Breast epithelium (tissue), 4 donors: Measurements from ENCODE around the gene LRRC74A. TPM values are rescaled to one million over a fixed set of nuclear protein-coding genes. Genes with fewer than 3 reads are reported as not detected.
A peak's percentile ranks its signal among the peaks of the same experiment; 100 is the strongest.

Experiments
- DNase-seq, 2 donors: peaks; one replicate each; pipeline ENCODE4 v3.0.0-alpha.2; 2019; ENCODE audit warnings: low spot score in 2 of 2
- H3K27ac ChIP-seq, 2 donors: fragments of 200-600 bp; sonication (generic) in 1 of 2; one replicate each; pipeline ENCODE4 v1.5.1; 2016 to 2019; ENCODE audit warnings: mild to moderate bottlenecking in 1 of 2
- H3K27me3 ChIP-seq, 2 donors: fragments of 200-600 bp; sonication (generic) in 1 of 2; one replicate each; pipeline versions ENCODE4 v1.5.1 to v1.6.0; 2017 to 2019; ENCODE audit warnings: control low read depth in 1 of 2, mild to moderate bottlenecking in 1 of 2
- H3K36me3 ChIP-seq: fragments of 200-600 bp; one replicate; pipeline ENCODE4 v1.5.1; 2019
- H3K4me1 ChIP-seq, 2 donors: fragments of 200-600 bp; sonication (generic); one replicate each; pipeline ENCODE4 v1.5.1; 2016 to 2019; ENCODE audit warnings: control low read depth in 1 of 2
- H3K4me3 ChIP-seq, 3 donors: fragments of 200-600 bp; sonication (generic); 1 replicate in 2 of 3; 2 replicates in 1 of 3; pipeline ENCODE4 v1.5.1; 2016 to 2019; ENCODE audit warnings: mild to moderate bottlenecking in 3 of 3, moderate library complexity in 2 of 3
- H3K9me3 ChIP-seq, 2 donors: fragments of 200-600 bp; sonication (generic) in 1 of 2; one replicate each; pipeline ENCODE4 v1.5.1; 2016 to 2019; ENCODE audit warnings: control low read depth in 1 of 2
- POLR2A ChIP-seq: fragments of 450-650 bp; IDR thresholded peaks from one replicate; pipeline ENCODE4 v1.6.1; 2016; ENCODE audit warnings: antibody characterized with exemption, mild to moderate bottlenecking, moderate library complexity
- POLR2AphosphoS5 ChIP-seq, 3 donors: sonication (generic); formaldehyde crosslinking; IDR thresholded peaks; one replicate each; pipeline ENCODE4 v1.6.1; 2017; ENCODE audit warnings: antibody characterized with exemption in 3 of 3
- intact Hi-C: fragments of 100-400 bp; cut with DNase I; formaldehyde crosslinking; loops from one replicate; pipeline ENCODE4 v1.15.1; 2023; ENCODE audit warnings: low total_unique reads
- total RNA-seq, 3 donors: library from RNA; depleted of rRNA; stranded (reverse); fragments of >200 nt; gene quantifications; one replicate each; pipeline ENCODE4 v1.1.0, GENCODE V29; 2016
- TF ChIP-seq, protein P1 (sequence below), 3 donors: fragments of 450-650 bp; IDR thresholded peaks; one replicate each; pipeline ENCODE4 v1.5.1; 2016 to 2017; ENCODE audit warnings: antibody characterized with exemption in 3 of 3, mild to moderate bottlenecking in 3 of 3, moderate library complexity in 3 of 3

LRRC74A gene
- total RNA-seq, 3 donors from 2014 or later = not detected

DNA sequence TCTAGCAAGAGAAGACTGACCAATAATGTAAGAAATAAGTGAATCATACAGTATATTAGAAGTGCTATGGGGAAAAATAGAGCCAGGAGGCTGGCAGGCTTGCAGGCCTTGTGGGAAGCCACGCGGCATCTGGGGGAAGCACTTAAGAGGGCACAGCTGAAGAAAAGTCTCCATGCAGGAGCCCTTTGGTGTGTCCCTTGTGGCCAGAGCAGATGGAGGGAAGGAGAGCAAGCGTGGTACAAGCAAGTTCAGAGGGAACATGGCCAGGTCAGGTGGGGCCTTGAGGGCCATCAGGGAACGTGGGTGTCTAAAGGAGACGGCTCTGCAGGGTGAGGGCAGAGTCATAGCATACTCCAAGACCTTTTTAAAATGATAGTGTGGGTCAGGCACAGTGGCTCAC is 51.7 kb downstream of the LRRC74A start:
- TF ChIP-seq POLR2A = no peak
- no peak for TF ChIP-seq POLR2AphosphoS5 (IDR thresholded peaks at IDR 0.05)
- TF ChIP-seq, protein P1, sequence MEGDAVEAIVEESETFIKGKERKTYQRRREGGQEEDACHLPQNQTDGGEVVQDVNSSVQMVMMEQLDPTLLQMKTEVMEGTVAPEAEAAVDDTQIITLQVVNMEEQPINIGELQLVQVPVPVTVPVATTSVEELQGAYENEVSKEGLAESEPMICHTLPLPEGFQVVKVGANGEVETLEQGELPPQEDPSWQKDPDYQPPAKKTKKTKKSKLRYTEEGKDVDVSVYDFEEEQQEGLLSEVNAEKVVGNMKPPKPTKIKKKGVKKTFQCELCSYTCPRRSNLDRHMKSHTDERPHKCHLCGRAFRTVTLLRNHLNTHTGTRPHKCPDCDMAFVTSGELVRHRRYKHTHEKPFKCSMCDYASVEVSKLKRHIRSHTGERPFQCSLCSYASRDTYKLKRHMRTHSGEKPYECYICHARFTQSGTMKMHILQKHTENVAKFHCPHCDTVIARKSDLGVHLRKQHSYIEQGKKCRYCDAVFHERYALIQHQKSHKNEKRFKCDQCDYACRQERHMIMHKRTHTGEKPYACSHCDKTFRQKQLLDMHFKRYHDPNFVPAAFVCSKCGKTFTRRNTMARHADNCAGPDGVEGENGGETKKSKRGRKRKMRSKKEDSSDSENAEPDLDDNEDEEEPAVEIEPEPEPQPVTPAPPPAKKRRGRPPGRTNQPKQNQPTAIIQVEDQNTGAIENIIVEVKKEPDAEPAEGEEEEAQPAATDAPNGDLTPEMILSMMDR (IDR thresholded peaks at IDR 0.05) = no peak
- H3K27me3 ChIP-seq = no peaks in the 10 kb centered on the region
- H3K36me3 ChIP-seq = no peaks in the 10 kb centered on the region

DNA sequence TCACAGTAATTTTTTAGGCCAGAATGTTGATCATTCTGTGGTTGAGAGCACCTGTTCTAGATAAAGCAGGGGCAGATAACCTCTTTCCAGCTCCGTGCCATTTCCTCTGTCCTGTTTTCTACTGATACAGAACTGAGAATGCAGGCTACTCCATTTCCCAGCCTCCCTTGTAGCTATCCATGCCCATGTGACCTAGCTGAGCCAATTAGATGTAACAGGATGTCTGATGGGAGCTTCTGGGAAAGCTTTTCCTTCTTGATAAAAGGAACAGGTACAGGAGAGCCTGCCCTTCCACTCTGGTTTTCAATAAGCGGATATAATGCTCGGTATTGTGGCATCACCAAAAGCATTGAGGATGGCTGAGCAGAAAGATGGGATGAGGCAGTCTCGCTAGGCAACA is 54.2 kb downstream of the LRRC74A start:
- H3K27ac ChIP-seq = no peak overlapping the region

More for the DNA sequence above, 51.7 kb downstream of the LRRC74A start:
- no peak for DNase-seq
- no peak overlapping the region for H3K4me3 ChIP-seq
- H3K4me1 ChIP-seq = no peaks in the 10 kb centered on the region
- H3K27ac ChIP-seq = no peak overlapping the region
- intact Hi-C loops = loop anchor here (10.0 kb wide), 1 partner anchor 187 kb away; no protein-coding TSS in a partner anchor
- no peaks in the 10 kb centered on the region for H3K9me3 ChIP-seq

DNA sequence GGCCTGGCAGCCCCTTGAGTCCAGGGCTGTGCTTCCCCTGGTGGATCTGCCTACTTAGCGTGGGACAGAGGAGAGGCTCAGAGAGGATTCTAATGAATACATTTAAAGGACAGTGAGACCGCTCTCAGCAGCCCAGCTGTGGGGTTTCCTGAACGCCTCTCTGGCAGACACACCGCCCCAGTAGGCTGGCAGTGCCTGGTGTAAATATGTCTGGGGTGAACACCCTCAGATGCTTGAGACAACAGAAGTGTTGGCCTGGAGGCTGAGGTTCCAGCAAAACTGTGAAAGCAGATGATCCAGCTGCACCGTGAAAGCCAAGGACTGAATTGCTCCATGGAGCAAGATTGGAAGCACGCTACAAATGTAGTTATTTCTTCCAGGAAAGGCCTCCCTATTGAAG is 55.1 kb downstream of the LRRC74A start:
- intact Hi-C loops = no loop called here
- Histone ChIP-seq H3K27me3 (no peaks in the 10 kb centered on the region), H3K4me1 (no peaks in the 10 kb centered on the region), H3K36me3 (no peaks in the 10 kb centered on the region), H3K9me3 (no peaks in the 10 kb centered on the region), H3K27ac (no peak overlapping the region), H3K4me3 (no peak overlapping the region)
- no peak for TF ChIP-seq POLR2AphosphoS5 (IDR thresholded peaks at IDR 0.05)
- TF ChIP-seq, protein P1 (IDR thresholded peaks at IDR 0.05) = no peak
- TF ChIP-seq POLR2A = no peak
- no peak for DNase-seq

More for the DNA sequence above, 54.2 kb downstream of the LRRC74A start:
- DNase-seq = no peak
- Histone ChIP-seq H3K4me1 (no peaks in the 10 kb centered on the region), H3K9me3 (no peaks in the 10 kb centered on the region), H3K4me3 (no peak overlapping the region), H3K36me3 (no peaks in the 10 kb centered on the region), H3K27me3 (no peaks in the 10 kb centered on the region)
- TF ChIP-seq POLR2AphosphoS5 (IDR thresholded peaks at IDR 0.05) = no peak
- no peak for TF ChIP-seq POLR2A
- TF ChIP-seq, protein P1 (IDR thresholded peaks at IDR 0.05) = no peak
- intact Hi-C loops = no loop called here

- TF ChIP-seq POLR2AphosphoS5 (IDR thresholded peaks at IDR 0.05) (no peak), POLR2A (no peak)
- TF ChIP-seq, protein P1 (IDR thresholded peaks at IDR 0.05) = no peak
- no peak for DNase-seq
- no peaks in the 10 kb centered on the region for H3K4me1 ChIP-seq
- H3K9me3 ChIP-seq = no peaks in the 10 kb centered on the region
- H3K27ac ChIP-seq = peak overlapping the region in 1 of 2 donors; percentile 7
- no peaks in the 10 kb centered on the region for H3K36me3 ChIP-seq
- no peaks in the 10 kb centered on the region for H3K27me3 ChIP-seq
- no peak overlapping the region for H3K4me3 ChIP-seq
- intact Hi-C loops = no loop called here
Observed at GRCh38 chr14:76882651-76883050, 56.4 kb downstream of the LRRC74A start.

GRCh38 chr14:76883447-76883846 is 57.2 kb downstream of the LRRC74A start:
- TF ChIP-seq POLR2AphosphoS5 (IDR thresholded peaks at IDR 0.05) (no peak), POLR2A (no peak)
- no peaks in the 10 kb centered on the region for H3K36me3 ChIP-seq
- H3K4me3 ChIP-seq = no peak overlapping the region
- no peak overlapping the region for H3K27ac ChIP-seq
- H3K4me1 ChIP-seq = no peaks in the 10 kb centered on the region
- DNase-seq = no peak
- no peaks in the 10 kb centered on the region for H3K9me3 ChIP-seq
- H3K27me3 ChIP-seq = no peaks in the 10 kb centered on the region
- intact Hi-C loops = no loop called here

- H3K9me3 ChIP-seq = no peaks in the 10 kb centered on the region
- H3K27ac ChIP-seq = peak overlapping the region in 1 of 2 donors; percentile 71
- intact Hi-C loops = no loop called here
- H3K27me3 ChIP-seq = no peaks in the 10 kb centered on the region
- no peaks in the 10 kb centered on the region for H3K36me3 ChIP-seq
- H3K4me3 ChIP-seq = no peak overlapping the region
- no peak for DNase-seq
- H3K4me1 ChIP-seq = no peaks in the 10 kb centered on the region
- no peak for TF ChIP-seq POLR2A
- TF ChIP-seq, protein P1 (IDR thresholded peaks at IDR 0.05) = no peak
- no peak for TF ChIP-seq POLR2AphosphoS5 (IDR thresholded peaks at IDR 0.05)
Observed at GRCh38 chr14:76884394-76884793, 58.2 kb downstream of the LRRC74A start.
